Midbrain (tissue), 1 donor: ENCODE data around the gene PREB.

Experiments used
- DNase-seq: peaks from one replicate; lab custom pipeline; 2025; lab: John Stamatoyannopoulos, UW

Gene PREB

DNA sequence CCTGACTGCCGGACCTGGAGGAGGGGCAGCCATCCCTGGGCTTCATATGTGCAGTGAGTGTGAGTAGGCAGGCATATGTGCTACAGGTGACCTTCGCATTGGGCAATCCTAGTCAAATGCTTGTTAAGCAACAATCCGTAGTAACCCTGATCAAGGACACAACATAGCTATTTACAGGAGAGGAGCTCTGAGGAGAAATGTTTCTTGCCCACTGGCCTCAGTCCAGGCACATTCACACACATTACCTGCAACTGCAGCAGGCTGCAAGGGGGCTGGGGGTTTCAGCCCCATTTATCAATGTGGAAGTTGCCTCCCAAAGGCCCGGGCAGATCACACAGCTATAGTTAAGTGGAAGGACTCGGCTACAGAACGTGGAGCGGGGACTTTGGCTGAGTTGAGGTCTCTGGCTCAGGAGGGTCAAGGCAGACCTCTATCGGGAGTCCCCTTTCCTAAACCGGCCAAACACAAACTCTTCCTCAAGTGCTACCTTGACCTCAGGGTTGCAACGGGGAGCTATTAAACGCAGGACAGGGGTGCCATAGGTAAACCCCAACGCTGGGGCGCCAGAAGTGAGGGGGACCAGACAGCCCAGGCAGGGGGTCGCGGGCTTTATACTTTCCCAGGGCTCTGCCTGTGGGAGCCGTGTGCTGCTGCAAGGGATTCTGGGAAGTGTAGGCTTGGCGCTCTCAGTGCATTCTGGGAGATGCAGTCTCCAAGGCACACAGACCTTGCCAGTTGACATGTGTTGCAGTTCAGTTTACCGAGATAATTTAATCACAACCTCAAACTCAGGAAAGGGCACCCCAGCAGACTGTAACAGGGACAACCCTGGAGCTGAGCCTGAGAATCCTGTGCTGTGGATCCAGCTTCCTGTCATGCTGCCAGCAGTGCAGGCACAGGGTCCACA, 38.4 kb downstream of the PREB start:
- DNase-seq, result peak; percentile 79

- DNase-seq, result no peak
These were observed 39.0 kb downstream of the PREB start for GRCh38 chr2:27095427-27095744.

DNA sequence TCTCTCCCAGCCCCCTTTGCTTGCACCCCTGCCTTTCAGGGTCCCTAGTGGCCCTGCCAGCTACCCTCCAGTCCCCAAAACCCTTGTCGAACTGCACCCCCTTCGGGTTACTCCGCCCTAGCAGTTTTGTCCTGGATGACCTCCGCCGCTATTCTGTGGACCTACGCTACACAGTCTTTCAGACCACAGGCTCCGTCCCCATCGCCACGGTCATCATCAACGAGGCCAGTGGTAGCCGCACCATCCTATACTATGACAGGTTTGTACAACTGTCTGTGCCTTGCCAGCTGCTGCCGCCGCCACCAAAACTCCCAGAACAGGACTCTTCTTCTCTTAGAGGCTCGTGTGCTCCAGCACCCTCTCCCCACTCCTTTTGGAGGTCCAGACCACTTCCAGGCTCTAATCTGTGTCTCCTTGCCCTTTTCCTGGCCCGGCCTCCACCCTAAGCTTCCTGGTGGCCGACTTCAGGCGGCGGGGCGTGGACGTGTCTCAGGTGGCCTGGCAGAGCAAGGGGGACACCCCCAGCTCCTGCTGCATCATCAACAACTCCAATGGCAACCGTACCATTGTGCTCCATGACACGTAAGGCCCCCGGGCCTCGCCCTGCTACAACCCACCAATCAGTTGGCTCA, 40.0 kb downstream of the PREB start:
- no peak for DNase-seq

GRCh38 chr2:27093430-27094352, 40.7 kb downstream of the PREB start:
- DNase-seq, result no peak

GRCh38 chr2:27092696-27093429, 41.6 kb downstream of the PREB start:
- no peak for DNase-seq

GRCh38 chr2:27091746-27092695, 42.4 kb downstream of the PREB start:
- no peak for DNase-seq

GRCh38 chr2:27089111-27089954, 45.1 kb downstream of the PREB start:
- DNase-seq, result no peak

DNA sequence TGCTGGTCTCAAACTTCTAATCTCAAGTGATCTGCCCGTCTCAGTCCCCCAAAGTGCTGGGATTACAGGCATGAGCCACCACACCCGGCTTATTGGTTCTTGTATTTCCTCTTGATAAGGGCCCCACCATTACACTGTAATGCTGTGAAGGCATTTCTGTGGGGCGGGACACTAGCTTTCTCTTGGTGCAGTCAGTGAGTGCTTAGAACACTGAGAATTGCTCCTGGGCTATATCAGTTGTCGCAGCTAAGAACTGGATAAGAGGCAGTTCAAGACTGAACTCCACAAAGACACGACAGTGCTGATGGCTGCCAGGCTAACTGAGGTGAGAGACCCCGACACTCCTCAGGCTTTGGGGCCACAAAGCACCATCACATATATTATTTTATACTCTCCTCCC, 45.8 kb downstream of the PREB start:
- DNase-seq, result no peak

GRCh38 chr2:27087823-27088410, 46.5 kb downstream of the PREB start:
- DNase-seq, result no peak

- no peak for DNase-seq
These were observed 47.5 kb downstream of the PREB start, which contains the start of gene KHK for GRCh38 chr2:27086724-27087593. KHK (plus strand) TSS chr2:27086772; CDS start chr2:27087260, 488 bp downstream.

DNA sequence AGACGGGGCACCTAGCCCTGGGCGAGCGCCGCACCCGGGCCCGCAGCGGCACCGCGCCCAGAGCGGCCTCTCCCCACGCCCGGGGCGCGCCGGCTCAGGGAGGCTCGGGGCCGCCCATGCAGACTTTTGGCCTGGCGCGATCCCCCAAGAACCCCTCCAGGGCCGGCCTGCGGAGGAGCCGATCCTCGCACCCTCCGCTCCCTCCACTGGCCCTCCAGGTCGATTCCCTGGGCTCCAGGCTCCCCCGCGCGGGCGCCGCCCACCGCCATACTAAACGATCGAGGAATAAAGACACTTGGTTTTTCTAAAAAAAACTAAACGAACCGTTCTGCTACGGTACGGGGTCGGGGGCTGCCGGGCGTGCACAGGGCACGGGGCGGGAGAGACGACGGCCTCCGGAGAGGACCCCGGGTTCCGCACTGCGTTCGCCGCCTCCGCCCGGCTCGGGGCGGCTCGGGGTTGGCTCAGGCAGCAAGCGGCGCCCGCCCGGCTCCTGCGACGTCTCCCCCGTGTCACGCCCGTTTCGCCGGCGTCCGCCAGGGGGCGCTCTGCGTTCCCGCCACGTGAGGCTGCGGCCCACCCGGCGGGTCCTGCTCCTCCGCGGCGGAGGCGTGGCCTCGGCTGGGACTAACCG, 48.2 kb downstream of the PREB start:
- DNase-seq, result peak; percentile 95

DNA sequence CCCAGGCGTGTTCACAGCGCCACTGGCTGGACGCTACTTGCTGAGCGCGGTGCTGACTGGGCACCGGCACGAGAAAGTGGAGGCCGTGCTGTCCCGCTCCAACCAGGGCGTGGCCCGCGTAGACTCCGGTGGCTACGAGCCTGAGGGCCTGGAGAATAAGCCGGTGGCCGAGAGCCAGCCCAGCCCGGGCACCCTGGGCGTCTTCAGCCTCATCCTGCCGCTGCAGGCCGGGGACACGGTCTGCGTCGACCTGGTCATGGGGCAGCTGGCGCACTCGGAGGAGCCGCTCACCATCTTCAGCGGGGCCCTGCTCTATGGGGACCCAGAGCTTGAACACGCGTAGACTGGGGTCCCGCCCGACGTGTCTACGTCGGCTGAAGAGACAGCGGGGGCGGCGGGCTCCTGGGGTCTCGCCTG, 48.8 kb downstream of the PREB start:
- DNase-seq, result peak; percentile 64

GRCh38 chr2:27085062-27085672, 49.3 kb downstream of the PREB start:
- DNase-seq, result no peak

DNA sequence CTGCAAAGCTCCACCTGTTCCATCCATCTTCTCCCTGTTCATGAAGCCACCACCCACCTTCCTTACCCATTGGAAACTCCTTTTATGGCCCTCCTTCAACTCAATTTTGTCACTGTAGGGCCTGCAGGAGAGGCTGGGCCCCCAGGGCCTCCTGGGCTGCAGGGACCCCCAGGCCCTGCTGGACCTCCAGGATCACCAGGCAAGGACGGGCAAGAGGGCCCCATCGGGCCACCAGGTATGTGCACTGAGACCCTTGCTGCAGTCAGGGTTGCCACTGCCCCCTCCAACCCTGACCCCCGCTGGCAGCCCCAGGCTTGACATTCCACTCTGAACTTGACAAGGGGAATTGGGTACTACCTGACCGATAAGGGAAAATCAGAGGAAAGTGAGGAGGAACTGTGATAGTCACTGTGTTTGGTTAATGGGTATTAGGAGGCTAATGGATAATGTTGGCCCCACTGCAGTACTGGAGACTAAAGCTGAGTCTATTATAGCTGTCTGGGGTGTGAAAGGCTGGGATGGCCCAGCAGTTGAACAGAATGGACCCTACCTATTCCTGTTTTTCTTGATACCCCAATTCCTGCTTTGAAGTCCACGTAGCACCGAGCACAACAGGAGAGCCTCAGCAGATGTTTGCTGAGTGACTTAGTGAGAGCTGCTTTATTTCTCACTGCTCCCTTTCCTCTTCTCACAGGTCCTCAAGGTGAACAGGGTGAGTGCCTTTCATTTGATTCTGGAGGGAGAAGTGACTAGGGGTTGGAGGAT, 50.0 kb downstream of the PREB start:
- DNase-seq, result no peak

GRCh38 chr2:27083410-27084296, 50.8 kb downstream of the PREB start:
- no peak for DNase-seq
